GM12878 (cell line): Measurements from ENCODE around the gene TMUB1. TPM values are rescaled to one million over a fixed set of nuclear protein-coding genes. Genes with fewer than 3 reads are reported as not detected.
A peak's percentile ranks its signal among the peaks of the same experiment; 100 is the strongest.

ENCODE experiments used
- ATAC-seq: fragments of 200-7000 bp; cut with Tn5 transposase; 3 replicates; pipeline ENCODE4 v1.9.1; 2020; ENCODE audit warnings: mild to moderate bottlenecking, moderate library complexity
- BruUV-seq: library from RNA; stranded (reverse); fragments of 400-500 nt; replicated peaks from 2 replicates; lab custom pipeline; 2021; lab: Mats Ljungman, UMichigan
- CTCF ChIA-PET: fragments of 300-600 bp; sonication (Branson Sonifier 250); formaldehyde crosslinking; extraction: SDS; loops from one replicate; lab custom pipeline; 2021; ENCODE audit warnings: inconsistent platforms; lab: Yijun Ruan, JAX
- POLR2A ChIA-PET: fragments of 350-600 bp; formaldehyde crosslinking; extraction: SDS; loops from one replicate; lab custom pipeline; 2021; ENCODE audit warnings: inconsistent platforms; lab: Charles Lee
- RAD21 ChIA-PET: fragments of 300-600 bp; sonication (Branson Sonifier 250); formaldehyde crosslinking; loops from one replicate; lab custom pipeline; 2023; ENCODE audit warnings: antibody characterized with exemption; ENCODE audit not compliant: unreplicated experiment; lab: Charles Lee
- SMC1A ChIA-PET: fragments of 300-600 bp; sonication (Branson Sonifier 250); formaldehyde crosslinking; loops from one replicate; lab custom pipeline; 2023; ENCODE audit not compliant: unreplicated experiment, uncharacterized antibody; lab: Charles Lee
- DNase-seq: peaks from one replicate; pipeline ENCODE4 v3.0.0-alpha.2; 2011; ENCODE audit warnings: low read depth, low spot score
- FAIRE-seq: peaks from 3 replicates; lab custom pipeline; 2011; peaks lifted over from hg19 to GRCh38; lab: Jason Lieb, UNC
- H2AFZ ChIP-seq: 2 replicates; pipeline ENCODE4 v1.6.0; 2011; ENCODE audit warnings: low read depth, low read length, control low read depth; ENCODE audit not compliant: control insufficient read depth
- H3K27ac ChIP-seq: 2 replicates; pipeline ENCODE4 v1.5.1; 2011; ENCODE audit warnings: control low read depth; ENCODE audit not compliant: control insufficient read depth, insufficient read depth
- H3K27me3 ChIP-seq, 2 experiments: replicated peaks in 1 of 2; 2 replicates each; pipeline versions ENCODE4 v1.6.0 to v1.6.1; 2011; ENCODE audit warnings: low read length in 1 of 2; ENCODE audit not compliant: control insufficient read depth in 2 of 2, insufficient read depth in 2 of 2
- H3K36me3 ChIP-seq, 2 experiments: 2 replicates each; pipeline ENCODE4 v1.5.1; 2011; ENCODE audit warnings: low read length in 1 of 2; ENCODE audit not compliant: control insufficient read depth in 2 of 2, insufficient read depth in 2 of 2
- H3K4me1 ChIP-seq: 2 replicates; pipeline ENCODE4 v1.6.1; 2011; ENCODE audit warnings: mild to moderate bottlenecking, low read length, moderate library complexity, mixed read lengths; ENCODE audit not compliant: control insufficient read depth, insufficient read depth
- H3K4me2 ChIP-seq: 2 replicates; pipeline ENCODE4 v1.6.0; 2011; ENCODE audit warnings: control low read depth; ENCODE audit not compliant: control insufficient read depth, insufficient read depth
- H3K4me3 ChIP-seq: fragments of 200-600 bp; sonication (generic); 2 replicates; pipeline ENCODE4 v1.5.1; 2016
- H3K79me2 ChIP-seq: 2 replicates; pipeline ENCODE4 v1.6.0; 2011; ENCODE audit warnings: low read length; ENCODE audit not compliant: control insufficient read depth, insufficient read depth
- H3K9ac ChIP-seq: 2 replicates; pipeline ENCODE4 v1.8.0; 2011; ENCODE audit warnings: low read length, control low read depth, mixed read lengths; ENCODE audit not compliant: control insufficient read depth, insufficient read depth
- H3K9me3 ChIP-seq: replicated peaks from 3 replicates; pipeline ENCODE4 v1.5.1; 2011; ENCODE audit warnings: mild to moderate bottlenecking, low read length; ENCODE audit not compliant: control insufficient read depth, insufficient read depth
- H4K20me1 ChIP-seq: 2 replicates; pipeline ENCODE4 v1.6.0; 2011; ENCODE audit not compliant: control insufficient read depth, insufficient read depth
- KLF5 ChIP-seq: fragments of 450-650 bp; IDR thresholded peaks from 2 replicates; pipeline ENCODE4 v1.6.1; 2014; ENCODE audit warnings: mild to moderate bottlenecking; ENCODE audit not compliant: partially characterized antibody
- MEF2B ChIP-seq: fragments of 450-650 bp; IDR thresholded peaks from 2 replicates; pipeline ENCODE4 v1.6.1; 2018; ENCODE audit warnings: mild to moderate bottlenecking, moderate library complexity; ENCODE audit not compliant: partially characterized antibody, poor library complexity, severe bottlenecking
- MYB ChIP-seq: fragments of 150-350 bp; IDR thresholded peaks from 2 replicates; pipeline ENCODE4 v1.6.1; 2014; ENCODE audit warnings: mild to moderate bottlenecking, low read depth, low read length, borderline replicate concordance
- NBN ChIP-seq: fragments of 450-650 bp; IDR thresholded peaks from 2 replicates; pipeline ENCODE4 v1.6.1; 2016
- POLR2A ChIP-seq: IDR thresholded peaks from 2 replicates; pipeline ENCODE4 v1.6.1; 2011; ENCODE audit warnings: low read depth, mild to moderate bottlenecking, low read length
- POLR2AphosphoS2 ChIP-seq: IDR thresholded peaks from 2 replicates; pipeline ENCODE4 v1.6.1; 2011; ENCODE audit warnings: low read depth, mild to moderate bottlenecking, low read length, improper control_type of control experiment, moderate library complexity
- POLR2AphosphoS5 ChIP-seq: IDR thresholded peaks from 2 replicates; pipeline ENCODE4 v1.6.1; 2011; ENCODE audit warnings: mild to moderate bottlenecking, low read length, inconsistent platforms
- SREBF2 ChIP-seq: IDR thresholded peaks from 2 replicates; pipeline ENCODE4 v1.6.1; 2012; ENCODE audit warnings: mild to moderate bottlenecking, low read length
- USF2 ChIP-seq: IDR thresholded peaks from 2 replicates; pipeline ENCODE4 v1.6.1; 2011; ENCODE audit warnings: low read depth, low read length, improper control_type of control experiment, borderline replicate concordance
- ZBTB11 ChIP-seq: fragments of 450-650 bp; formaldehyde crosslinking; IDR thresholded peaks from 2 replicates; pipeline ENCODE4 v1.5.0; 2022; ENCODE audit warnings: mild to moderate bottlenecking, missing genetic modification characterization
- ZNF384 ChIP-seq: IDR thresholded peaks from 2 replicates; pipeline ENCODE4 v1.6.1; 2012; ENCODE audit warnings: low read depth, mild to moderate bottlenecking, low read length, improper control_type of control experiment, borderline replicate concordance
- ZSCAN29 ChIP-seq: fragments of 450-650 bp; IDR thresholded peaks from 2 replicates; pipeline ENCODE4 v1.6.1; 2017; ENCODE audit warnings: mild to moderate bottlenecking, moderate library complexity
- WGBS: methylation state at CpG from one replicate; pipeline ENCODE4 v1.1.6; 2016; ENCODE audit warnings: low lambda C conversion rate; ENCODE audit not compliant: insufficient replicate concordance, insufficient coverage; ENCODE audit errors: missing lambda C conversion rate; 5-methylcytosine and 5-hydroxymethylcytosine counted together
- in situ Hi-C: fragments of 300-500 bp; cut with MboI; formaldehyde crosslinking; loops from 9 replicates; pipeline ENCODE4 v1.14.3; 2018; ENCODE audit warnings: mixed read lengths
- intact Hi-C: fragments of 100-400 bp; cut with micrococcal nuclease; formaldehyde crosslinking; loops from one replicate; pipeline ENCODE4 v1.14.2; 2022; ENCODE audit not compliant: unreplicated experiment
- polyA plus RNA-seq, 11 experiments: library from polyadenylated mRNA; depleted of rRNA in 4 of 11; unstranded in 6 of 11; stranded (reverse) in 5 of 11; fragments of >200 nt; fragmentation: Nextera tagmentation in 4 of 11; fragmentation: Illumina TruSeq in 1 of 11; extraction: Ambion mirVana in 4 of 11; extraction: Trizol in 1 of 11; gene quantifications; 1 replicate in 1 of 11; 2 replicates in 10 of 11; pipeline versions ENCODE4 v1.2.1 to v1.2.3, GENCODE V29; 2011 to 2016; ENCODE audit warnings: inconsistent platforms in 2 of 11, missing spikeins in 2 of 11, low read depth in 1 of 11
- total RNA-seq, 4 experiments: library from RNA; depleted of rRNA in 3 of 4; stranded (reverse); fragments of >200 nt in 3 of 4; fragmentation: Illumina TruSeq in 1 of 4; extraction: Trizol in 1 of 4; gene quantifications; 2 replicates each; pipeline versions ENCODE4 v1.2.1 to v1.2.3, GENCODE V29; 2013 to 2021

TMUB1 gene
- total and polyA plus RNA-seq, 10 of the 15 experiments (the other 5 are each of a cell fraction or from before 2014, with no cell fraction given) = 0.27 to 79.5 (median 41.3) TPM; not detected in 1

DNA sequence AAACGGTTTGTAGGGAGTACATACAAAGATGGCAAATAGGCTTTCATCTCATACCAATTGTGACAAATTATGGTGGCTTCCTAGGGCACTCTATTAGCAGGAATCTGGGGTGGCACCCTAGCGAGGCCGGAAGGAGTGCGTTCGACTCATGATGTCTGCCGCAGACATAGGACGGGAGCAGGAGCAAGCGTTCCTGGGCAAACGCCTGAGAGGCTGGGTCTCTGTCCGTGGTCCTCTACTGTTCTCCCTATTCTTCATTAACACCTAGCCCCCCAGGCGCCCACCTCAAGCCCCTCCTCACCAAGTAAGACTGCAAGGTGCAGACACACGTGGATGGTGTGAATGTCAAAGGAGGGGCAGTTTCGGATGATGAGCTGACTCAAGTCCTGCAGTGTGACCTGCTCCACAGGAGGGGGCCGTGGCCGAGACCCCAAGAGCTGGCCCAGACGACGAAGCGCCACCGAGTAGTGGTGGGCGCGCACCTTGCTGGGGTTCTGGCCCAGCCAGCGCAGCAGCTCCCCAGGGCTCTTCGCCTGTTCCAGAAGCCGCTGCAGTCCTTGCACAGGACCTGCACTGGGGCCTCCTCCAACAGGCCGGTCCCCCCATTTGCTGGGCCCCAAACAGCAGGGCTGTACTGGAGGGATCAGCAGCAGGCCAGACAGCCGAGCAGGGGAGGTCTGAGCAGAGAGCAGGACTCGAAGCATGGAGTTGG lies 3.9 kb downstream of the TMUB1 start:
- Histone ChIP-seq H3K9me3 (no peaks in the 10 kb centered on the region), H3K27me3 (no peaks in the 10 kb centered on the region), H2AFZ (no peak overlapping the region), H3K9ac (peak overlapping the region; percentile 96), H3K4me1 (peaks cover 23% of the 10 kb centered on the region), H3K27ac (peak overlapping the region; percentile 90; the same call in 1 of the 2 replicates), H4K20me1 (no peaks in the 10 kb centered on the region; the same call in 1 of the 2 replicates), H3K4me3 (peak overlapping the region; percentile 83), H3K36me3 (peaks cover 0 to 15% of the 10 kb centered on the region in 2 experiments; a peak in 3 of 4 replicates), H3K4me2 (peak overlapping the region; percentile 100), H3K79me2 (peaks cover 39% of the 10 kb centered on the region)
- FAIRE-seq = no peak
- ATAC-seq = no peak
- intact Hi-C loops = no loop called here
- 92% methylated on average over 21 of the region's 27 CpGs for WGBS
- ChIA-PET RAD21 (no interaction called here), SMC1A (no interaction called here), POLR2A (no interaction called here), CTCF (no interaction called here)
- in situ Hi-C loops = no loop called here
- BruUV-seq = no TSS peak
- no peak for DNase-seq
- no peak for TF ChIP-seq USF2

DNA sequence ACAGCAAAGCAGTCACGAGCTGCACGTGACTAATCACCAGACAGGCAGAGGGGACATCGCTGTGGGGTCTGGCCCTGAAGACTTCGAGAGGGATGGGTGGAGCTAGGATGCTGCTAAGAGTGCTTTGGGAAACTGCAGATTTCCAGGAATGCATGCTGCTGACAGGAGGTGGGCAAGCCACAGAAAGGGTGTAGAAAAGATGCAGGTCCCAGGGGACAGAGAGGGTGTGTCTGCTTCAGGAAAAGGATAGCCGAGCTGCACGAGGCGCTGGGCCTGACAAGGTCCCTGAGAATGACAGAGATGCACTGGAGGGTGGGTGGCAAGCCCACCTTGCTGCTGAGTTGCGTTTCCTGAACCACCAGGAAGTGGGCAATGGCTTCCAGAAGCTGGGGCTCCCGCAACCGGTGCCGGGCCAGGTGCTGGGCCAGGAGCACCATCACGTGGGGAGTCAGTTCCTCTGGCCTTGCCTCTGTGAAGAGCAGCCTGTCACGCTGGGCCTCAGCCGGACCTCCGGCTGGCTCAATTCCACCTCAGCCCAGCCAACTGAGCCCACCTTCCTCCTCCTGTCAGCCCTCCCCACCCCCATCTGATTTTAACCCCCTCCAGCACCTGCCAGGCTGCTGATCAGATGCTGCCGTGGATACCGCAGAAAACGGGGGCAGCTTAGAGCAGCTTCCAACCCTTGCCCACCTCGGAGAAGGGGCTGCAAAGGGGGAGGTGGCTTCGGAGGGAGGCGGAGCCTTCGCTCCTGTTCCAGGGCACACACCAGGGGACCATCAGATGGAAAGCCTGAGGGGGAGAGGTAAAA lies 4.9 kb downstream of the TMUB1 start:
- no peak for ATAC-seq
- H3K36me3 ChIP-seq = peaks cover 0 to 17% of the 10 kb centered on the region in 2 experiments; a peak in 3 of 4 replicates
- ChIA-PET POLR2A (no interaction called here), CTCF (no interaction called here), SMC1A (no interaction called here), RAD21 (no interaction called here)
- intact Hi-C loops (no loop called here), in situ Hi-C loops (no loop called here)
- no peak overlapping the region for H3K9ac ChIP-seq
- no peaks in the 10 kb centered on the region; the same call in 1 of the 2 replicates for H4K20me1 ChIP-seq
- H3K9me3 ChIP-seq = no peaks in the 10 kb centered on the region
- H2AFZ ChIP-seq = no peak overlapping the region
- BruUV-seq = no TSS peak
- peaks cover 19% of the 10 kb centered on the region for H3K4me1 ChIP-seq
- H3K79me2 ChIP-seq = peaks cover 39% of the 10 kb centered on the region
- H3K27ac ChIP-seq = no peak overlapping the region
- no peak overlapping the region for H3K4me2 ChIP-seq
- WGBS = 63% methylated on average over 22 of the region's 22 CpGs
- H3K27me3 ChIP-seq = no peaks in the 10 kb centered on the region
- no peak for FAIRE-seq
- H3K4me3 ChIP-seq = no peak overlapping the region
- DNase-seq = no peak
- TF ChIP-seq ZNF384 = no peak
- TF ChIP-seq MEF2B = peak; percentile 30
- no peak for TF ChIP-seq SREBF2
- peak; percentile 32; the same call in 1 of the 2 replicates for TF ChIP-seq POLR2AphosphoS5
- no peak for TF ChIP-seq MYB
- no peak for TF ChIP-seq NBN
- TF ChIP-seq KLF5 = no peak
- TF ChIP-seq ZSCAN29 = no peak
- no peak for TF ChIP-seq ZBTB11
- TF ChIP-seq POLR2AphosphoS2 = 0 out of 2 replicates have a peak, but pooled peaks have one; percentile 16
- TF ChIP-seq POLR2A = peak; percentile 40; the same call in 1 of the 2 replicates
